Uterus (tissue), 2 donors: ENCODE measurements around the gene EPS15.

Experiments
- POLR2A ChIP-seq, 2 donors: fragments of 450-650 bp; IDR thresholded peaks; one replicate each; pipeline ENCODE4 v1.6.1; 2016; ENCODE audit warnings: antibody characterized with exemption in 2 of 2, mild to moderate bottlenecking in 1 of 2, moderate library complexity in 1 of 2
- TF ChIP-seq, protein P1 (sequence below), 4 experiments: fragments of 200-600 bp in 2 of 4; fragments of 450-650 bp in 2 of 4; sonication (generic) in 2 of 4; IDR thresholded peaks; one replicate each; pipeline ENCODE4 v1.5.1; 2016 to 2019; ENCODE audit warnings: antibody characterized with exemption in 4 of 4, mild to moderate bottlenecking in 2 of 4, moderate library complexity in 1 of 4

DNA sequence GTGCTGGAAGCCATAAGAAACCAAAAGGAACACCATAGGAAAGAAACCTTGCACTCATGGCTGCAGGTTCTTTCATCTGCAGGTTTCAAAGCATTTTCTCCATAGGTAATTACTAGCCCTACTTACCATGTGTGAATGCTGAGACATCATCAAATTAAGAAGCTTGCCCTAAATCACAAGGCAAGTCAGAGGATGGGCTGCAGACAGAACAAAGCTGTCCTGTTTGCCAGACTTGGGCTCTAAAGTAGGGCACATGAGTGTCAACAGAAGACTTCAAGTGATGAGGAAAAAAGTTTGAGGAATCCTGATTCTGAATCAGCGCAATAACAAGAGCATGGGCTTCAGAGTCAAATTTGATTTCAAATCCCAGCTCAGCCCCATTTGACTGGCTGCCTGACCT is 5.8 kb upstream of the EPS15 start:
- TF ChIP-seq, protein P1, sequence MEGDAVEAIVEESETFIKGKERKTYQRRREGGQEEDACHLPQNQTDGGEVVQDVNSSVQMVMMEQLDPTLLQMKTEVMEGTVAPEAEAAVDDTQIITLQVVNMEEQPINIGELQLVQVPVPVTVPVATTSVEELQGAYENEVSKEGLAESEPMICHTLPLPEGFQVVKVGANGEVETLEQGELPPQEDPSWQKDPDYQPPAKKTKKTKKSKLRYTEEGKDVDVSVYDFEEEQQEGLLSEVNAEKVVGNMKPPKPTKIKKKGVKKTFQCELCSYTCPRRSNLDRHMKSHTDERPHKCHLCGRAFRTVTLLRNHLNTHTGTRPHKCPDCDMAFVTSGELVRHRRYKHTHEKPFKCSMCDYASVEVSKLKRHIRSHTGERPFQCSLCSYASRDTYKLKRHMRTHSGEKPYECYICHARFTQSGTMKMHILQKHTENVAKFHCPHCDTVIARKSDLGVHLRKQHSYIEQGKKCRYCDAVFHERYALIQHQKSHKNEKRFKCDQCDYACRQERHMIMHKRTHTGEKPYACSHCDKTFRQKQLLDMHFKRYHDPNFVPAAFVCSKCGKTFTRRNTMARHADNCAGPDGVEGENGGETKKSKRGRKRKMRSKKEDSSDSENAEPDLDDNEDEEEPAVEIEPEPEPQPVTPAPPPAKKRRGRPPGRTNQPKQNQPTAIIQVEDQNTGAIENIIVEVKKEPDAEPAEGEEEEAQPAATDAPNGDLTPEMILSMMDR (IDR thresholded peaks at IDR 0.05): no peak
- TF ChIP-seq POLR2A (IDR thresholded peaks at IDR 0.05): no peak
